ENCODE data around the gene HNRNPF.

Gene HNRNPF

GRCh38 chr10:43376828-43377423 is 32.1 kb downstream of the HNRNPF start:
- no peak overlapping the region for H3K4me3 ChIP-seq (ENCODE audit: low read depth in 1 of 2, low read length in 2 of 2)
- H3K9me3 ChIP-seq (ENCODE audit: insufficient read depth, low read length, severe bottlenecking): no peaks in the 10 kb centered on the region
- no peak overlapping the region for H3K9ac ChIP-seq (ENCODE audit: low read depth, low read length)
- TF ChIP-seq CTCF (IDR thresholded peaks at IDR 0.05; ENCODE audit: borderline replicate concordance, extremely low read depth, low read length, poor library complexity, severe bottlenecking): no peak
- TF ChIP-seq EZH2 (IDR thresholded peaks at IDR 0.05; ENCODE audit: borderline replicate concordance, low read depth, low read length, severe bottlenecking): no peak
- no peak overlapping the region for H2AFZ ChIP-seq (ENCODE audit: low read depth, low read length)
- no peaks in the 10 kb centered on the region for H3K36me3 ChIP-seq (ENCODE audit: insufficient read depth, low read length)
- H4K20me1 ChIP-seq (ENCODE audit: insufficient read depth, low read length): no peaks in the 10 kb centered on the region
- H3K4me1 ChIP-seq (ENCODE audit: insufficient read depth, low read length): no peaks in the 10 kb centered on the region
- no peak overlapping the region for H3K27ac ChIP-seq (ENCODE audit: low read length)
- H3K79me2 ChIP-seq (ENCODE audit: insufficient read depth, low read length): no peaks in the 10 kb centered on the region
- DNase-seq: no peak
- ATAC-seq (ENCODE audit: insufficient read depth, low read depth): no peak
- no peak overlapping the region for H3K4me2 ChIP-seq (ENCODE audit: insufficient read depth, low read length)
- H3K27me3 ChIP-seq (ENCODE audit: insufficient read depth, low read length, poor library complexity): no peaks in the 10 kb centered on the region

DNA sequence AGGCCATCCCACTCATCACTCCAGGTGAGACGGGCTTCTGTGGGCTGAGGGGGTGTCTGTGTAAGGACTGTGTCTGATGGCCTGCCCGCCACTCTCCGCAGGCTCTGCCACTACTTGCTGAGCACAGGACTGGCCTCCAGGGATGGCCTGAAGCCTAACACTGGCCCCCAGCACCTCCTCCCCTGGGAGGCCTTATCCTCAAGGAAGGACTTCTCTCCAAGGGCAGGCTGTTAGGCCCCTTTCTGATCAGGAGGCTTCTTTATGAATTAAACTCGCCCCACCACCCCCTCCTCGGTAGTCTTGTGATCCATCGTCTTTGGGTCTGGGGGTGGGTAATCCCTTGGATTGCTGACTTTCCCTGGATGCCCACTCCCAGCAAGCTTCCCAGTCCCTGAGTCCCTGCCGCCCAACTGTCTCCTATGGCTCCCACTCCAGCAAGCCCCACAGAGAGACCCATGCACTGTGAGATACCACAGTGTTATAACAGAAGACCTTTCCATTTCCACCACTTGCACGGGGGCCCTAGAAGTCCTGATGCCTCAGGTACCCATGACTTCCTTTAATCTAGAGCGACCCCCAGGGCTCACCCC is 32.8 kb downstream of the HNRNPF start:
- no peak for ATAC-seq (ENCODE audit: insufficient read depth, low read depth)
- Histone ChIP-seq H3K4me2 (ENCODE audit: insufficient read depth, low read length) (no peak overlapping the region), H2AFZ (ENCODE audit: low read depth, low read length) (no peak overlapping the region), H3K9me3 (ENCODE audit: insufficient read depth, low read length, severe bottlenecking) (no peaks in the 10 kb centered on the region), H3K4me3 (ENCODE audit: low read depth in 1 of 2, low read length in 2 of 2) (no peak overlapping the region), H4K20me1 (ENCODE audit: insufficient read depth, low read length) (no peaks in the 10 kb centered on the region), H3K79me2 (ENCODE audit: insufficient read depth, low read length) (no peaks in the 10 kb centered on the region), H3K27me3 (ENCODE audit: insufficient read depth, low read length, poor library complexity) (no peaks in the 10 kb centered on the region), H3K27ac (ENCODE audit: low read length) (no peak overlapping the region), H3K4me1 (ENCODE audit: insufficient read depth, low read length) (no peaks in the 10 kb centered on the region), H3K9ac (ENCODE audit: low read depth, low read length) (no peak overlapping the region), H3K36me3 (ENCODE audit: insufficient read depth, low read length) (no peaks in the 10 kb centered on the region)
- no peak for TF ChIP-seq EZH2 (IDR thresholded peaks at IDR 0.05; ENCODE audit: borderline replicate concordance, low read depth, low read length, severe bottlenecking)
- no peak for DNase-seq

DNA sequence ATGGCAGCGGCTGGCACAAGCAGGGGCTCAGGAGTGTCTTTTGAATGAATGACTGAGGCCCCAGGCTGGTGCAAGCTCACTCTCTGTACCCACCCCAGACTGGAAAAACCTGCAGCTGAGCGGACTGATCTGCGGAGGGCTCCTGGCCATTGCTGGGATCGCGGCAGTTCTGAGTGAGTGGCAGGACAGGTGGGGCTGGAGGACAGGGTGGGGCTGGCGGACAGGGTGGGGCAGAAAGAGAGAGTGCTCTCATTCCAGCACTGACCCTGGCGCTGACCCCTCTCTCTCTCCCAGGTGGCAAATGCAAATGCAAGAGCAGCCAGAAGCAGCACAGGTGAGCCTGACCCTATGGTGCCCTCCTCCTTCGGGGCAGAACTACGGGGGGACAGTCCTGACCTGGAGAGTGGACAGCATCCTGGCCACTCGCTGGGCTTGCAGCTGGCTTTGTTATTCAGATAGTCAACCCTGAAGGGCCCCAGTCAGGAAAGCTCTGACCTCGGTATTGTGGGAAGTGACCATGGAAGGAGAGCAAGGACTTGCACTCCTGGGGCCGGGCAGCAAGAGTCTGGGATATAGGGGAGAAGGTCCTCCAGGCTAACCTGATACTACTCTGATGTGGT is 33.5 kb downstream of the HNRNPF start:
- no peak overlapping the region for H3K4me2 ChIP-seq (ENCODE audit: insufficient read depth, low read length)
- no peak overlapping the region for H3K4me3 ChIP-seq (ENCODE audit: low read depth in 1 of 2, low read length in 2 of 2)

More for the DNA sequence above, 33.5 kb downstream of the HNRNPF start:
- no peaks in the 10 kb centered on the region for H3K79me2 ChIP-seq (ENCODE audit: insufficient read depth, low read length)
- H3K4me1 ChIP-seq (ENCODE audit: insufficient read depth, low read length): no peaks in the 10 kb centered on the region
- ATAC-seq (ENCODE audit: insufficient read depth, low read depth): no peak
- no peak overlapping the region for H2AFZ ChIP-seq (ENCODE audit: low read depth, low read length)
- no peak overlapping the region for H3K9ac ChIP-seq (ENCODE audit: low read depth, low read length)
- no peak for DNase-seq
- H4K20me1 ChIP-seq (ENCODE audit: insufficient read depth, low read length): no peaks in the 10 kb centered on the region
- no peaks in the 10 kb centered on the region for H3K36me3 ChIP-seq (ENCODE audit: insufficient read depth, low read length)
- TF ChIP-seq CTCF (IDR thresholded peaks at IDR 0.05; ENCODE audit: borderline replicate concordance, extremely low read depth, low read length, poor library complexity, severe bottlenecking) (no peak), EZH2 (IDR thresholded peaks at IDR 0.05; ENCODE audit: borderline replicate concordance, low read depth, low read length, severe bottlenecking) (no peak)
- no peaks in the 10 kb centered on the region for H3K27me3 ChIP-seq (ENCODE audit: insufficient read depth, low read length, poor library complexity)
- no peaks in the 10 kb centered on the region for H3K9me3 ChIP-seq (ENCODE audit: insufficient read depth, low read length, severe bottlenecking)
- H3K27ac ChIP-seq (ENCODE audit: low read length): no peak overlapping the region
